GM19193 (cell line): ENCODE measurements around the gene HOXA4.
A peak's percentile ranks its signal among the peaks of the same experiment; 100 is the strongest.

Experiments used
- POLR2A ChIP-seq: IDR thresholded peaks from 4 replicates; pipeline ENCODE4 v1.6.1; 2011; ENCODE audit not compliant: insufficient read depth, insufficient read length; ENCODE audit errors: extremely low read depth

The HOXA4 gene

GRCh38 chr7:27104341-27105058, 26.1 kb downstream of the HOXA4 start:
- no peak for TF ChIP-seq POLR2A

- no peak for TF ChIP-seq POLR2A
Measured at GRCh38 chr7:27103489-27104226, 26.9 kb downstream of the HOXA4 start.

- TF ChIP-seq POLR2A = no peak
Measured at GRCh38 chr7:27102581-27103442, 27.7 kb downstream of the HOXA4 start, which contains the start of gene HOXA2. TSS of gene HOXA2 (minus strand) at chr7:27102683. CDS start at chr7:27102500, 183 bp downstream.

DNA sequence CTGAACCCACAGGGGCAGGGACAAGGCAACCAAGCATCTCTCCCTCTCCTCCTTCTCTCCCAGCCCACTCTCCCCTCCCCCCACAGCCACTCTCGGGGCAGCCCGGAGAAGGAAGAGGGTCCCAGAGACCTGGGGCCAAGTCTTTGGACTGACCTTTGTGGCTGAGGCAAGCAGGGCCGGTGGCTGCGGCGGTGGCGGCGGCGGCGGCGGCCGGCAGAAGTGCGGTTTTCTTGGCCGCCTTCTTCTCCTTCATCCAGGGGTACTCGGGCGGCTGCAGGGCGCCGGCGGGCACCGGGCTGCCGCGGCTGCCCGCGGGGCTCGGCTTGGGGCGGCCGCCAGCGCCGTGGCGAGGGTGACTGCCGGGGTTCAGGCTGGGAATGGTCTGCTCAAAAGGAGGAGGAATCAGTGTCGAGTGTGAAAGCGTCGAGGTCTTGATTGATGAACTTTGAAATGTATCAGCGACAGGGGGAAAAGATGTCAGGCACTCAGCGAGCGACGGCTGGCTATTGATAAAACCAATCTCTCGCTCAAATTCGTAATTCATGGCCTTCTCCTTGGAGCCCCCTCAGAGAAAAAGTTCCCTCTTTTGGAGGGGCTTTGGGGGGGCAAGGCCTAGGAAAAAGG, 28.5 kb downstream of the HOXA4 start:
- TF ChIP-seq POLR2A = no peak

DNA sequence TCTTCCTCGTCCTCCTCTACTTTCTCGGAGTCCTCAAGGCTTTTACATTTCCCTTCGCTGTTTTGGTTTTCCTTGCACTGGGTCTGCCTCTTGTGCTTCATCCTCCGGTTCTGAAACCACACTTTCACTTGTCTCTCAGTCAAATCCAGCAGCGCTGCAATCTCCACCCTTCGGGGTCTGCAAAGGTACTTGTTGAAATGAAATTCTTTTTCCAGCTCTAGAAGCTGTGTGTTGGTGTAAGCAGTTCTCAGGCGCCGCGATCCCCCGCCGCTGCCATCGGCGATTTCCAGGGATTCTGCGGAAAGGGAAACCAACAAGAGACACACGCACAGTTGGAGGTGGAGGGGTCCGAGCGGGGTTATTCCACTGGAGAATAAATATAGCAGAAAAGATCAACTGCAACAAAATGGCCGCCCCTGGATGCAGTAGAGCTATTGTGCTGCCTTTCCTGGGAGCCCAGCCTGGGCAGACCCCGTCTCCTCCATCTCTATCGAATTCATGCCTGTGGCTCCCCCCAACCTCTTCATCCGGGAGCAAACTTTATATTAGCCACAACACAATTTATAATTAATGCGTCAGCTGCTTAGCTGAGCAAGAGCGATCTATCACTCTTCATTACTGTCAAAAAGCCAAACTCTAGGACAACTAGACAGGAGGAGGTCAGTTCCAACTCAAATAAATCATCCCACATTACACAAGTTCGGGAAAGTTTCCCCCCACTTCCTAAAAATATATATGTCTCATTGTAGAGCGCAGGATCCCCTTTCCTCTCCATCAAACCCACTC, 29.2 kb downstream of the HOXA4 start:
- TF ChIP-seq POLR2A = no peak

DNA sequence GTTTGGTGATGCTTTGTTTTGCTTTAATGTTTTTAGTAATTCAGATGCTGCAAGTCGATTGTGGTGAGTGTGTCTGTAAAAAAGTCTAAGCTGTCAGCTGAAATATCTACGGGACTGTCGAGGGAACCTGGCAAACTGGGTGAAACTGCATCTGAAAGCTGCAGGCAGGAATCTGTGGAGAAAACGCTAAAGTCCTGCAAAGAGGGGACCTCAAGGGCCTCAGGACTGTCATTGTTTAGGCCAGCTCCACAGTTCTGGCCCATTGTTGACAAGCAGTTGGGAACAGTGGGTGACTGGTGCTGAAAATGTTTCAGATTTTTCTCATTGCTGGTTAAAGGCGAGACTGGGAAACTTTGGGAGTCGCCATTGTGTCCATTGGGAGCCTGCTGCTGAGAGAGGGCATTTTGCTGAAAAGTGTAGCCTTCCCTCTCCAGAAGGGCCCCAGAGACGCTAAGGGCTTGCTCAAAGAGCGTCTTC, 29.8 kb downstream of the HOXA4 start:
- no peak for TF ChIP-seq POLR2A

DNA sequence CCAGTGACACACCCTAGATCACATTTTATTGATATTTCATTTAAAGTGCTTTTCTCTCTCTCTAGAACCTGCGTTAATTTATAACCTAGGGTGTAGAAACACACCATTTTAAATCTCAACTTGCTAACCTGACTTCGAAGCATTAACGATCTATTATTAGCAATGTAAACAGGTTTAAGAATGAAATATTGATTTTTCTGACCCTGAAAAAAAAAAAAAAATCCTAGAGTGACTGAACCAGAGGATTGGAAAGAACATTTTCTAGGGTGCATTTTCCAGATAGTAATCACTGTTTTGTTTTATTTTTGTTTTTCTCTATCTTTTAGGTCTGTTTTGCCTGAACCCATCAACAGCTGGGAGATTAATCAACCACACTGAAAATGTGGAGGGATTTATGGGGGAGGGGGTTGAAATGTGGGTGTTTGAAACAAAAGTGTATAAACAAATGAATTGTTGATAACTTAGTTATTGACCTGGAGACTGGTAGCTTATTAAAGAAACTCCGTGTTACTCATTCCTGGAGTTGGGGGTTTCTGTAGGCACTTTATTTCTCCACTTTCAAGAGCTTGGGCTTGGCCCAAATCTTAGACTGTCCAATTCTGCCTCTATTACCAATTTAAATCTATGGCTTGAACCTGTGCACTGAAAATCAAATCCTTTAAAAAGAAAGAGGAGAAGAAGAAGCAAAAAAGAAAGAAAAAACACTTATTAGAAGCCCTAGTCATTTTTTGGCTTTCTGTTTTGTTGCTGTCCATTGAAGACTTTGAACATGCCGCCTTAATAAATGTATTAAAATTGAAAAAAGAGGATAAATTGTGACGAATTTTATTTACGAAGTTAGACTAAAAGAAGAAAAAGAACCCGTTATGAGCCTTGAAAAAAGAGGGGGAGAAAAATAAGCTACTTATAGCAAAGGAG, 30.8 kb downstream of the HOXA4 start:
- TF ChIP-seq POLR2A = no peak

DNA sequence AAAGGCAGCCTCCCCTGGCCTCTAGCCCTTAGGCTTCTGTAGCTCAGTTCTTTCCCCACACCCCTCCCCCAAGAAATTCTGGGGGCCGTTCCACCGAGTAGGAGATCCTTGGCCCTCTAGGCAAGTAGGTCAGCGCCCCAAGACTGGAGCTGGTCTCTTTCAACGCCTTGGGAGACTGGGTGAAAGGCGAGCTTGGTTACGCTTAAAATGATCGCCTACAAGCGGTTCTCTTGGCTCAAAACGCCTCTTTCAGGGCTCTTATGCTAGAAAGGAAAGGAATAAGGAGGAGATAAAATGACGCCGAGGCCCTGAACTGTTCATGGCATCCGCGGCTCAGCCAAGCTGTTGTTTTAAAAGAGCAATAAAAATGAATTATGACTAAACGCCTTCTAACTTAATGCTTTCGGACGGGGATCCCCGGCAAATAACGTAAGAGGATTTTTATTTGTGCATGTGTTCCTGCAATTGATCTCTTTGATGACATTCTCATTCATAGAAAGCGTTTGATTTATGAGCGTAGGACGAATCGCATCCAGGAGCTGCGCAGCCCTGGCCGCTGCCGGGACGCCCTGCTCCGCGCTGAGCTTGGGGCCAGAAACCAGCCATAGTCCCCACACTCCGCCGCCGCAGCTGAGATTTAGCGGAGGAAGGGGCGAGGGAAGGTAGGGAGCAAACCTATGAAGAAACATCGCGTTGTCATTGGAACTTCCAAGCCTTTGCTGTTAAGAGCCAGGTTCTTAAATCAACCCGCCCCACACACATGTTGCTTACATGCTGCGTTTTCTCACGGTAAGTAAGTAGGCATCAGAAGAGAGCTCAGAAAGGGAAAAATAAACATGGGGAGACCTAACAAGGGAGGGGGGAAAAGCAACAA, 31.7 kb downstream of the HOXA4 start:
- no peak for TF ChIP-seq POLR2A

GRCh38 chr7:27097686-27098577, 32.6 kb downstream of the HOXA4 start:
- TF ChIP-seq POLR2A = no peak

DNA sequence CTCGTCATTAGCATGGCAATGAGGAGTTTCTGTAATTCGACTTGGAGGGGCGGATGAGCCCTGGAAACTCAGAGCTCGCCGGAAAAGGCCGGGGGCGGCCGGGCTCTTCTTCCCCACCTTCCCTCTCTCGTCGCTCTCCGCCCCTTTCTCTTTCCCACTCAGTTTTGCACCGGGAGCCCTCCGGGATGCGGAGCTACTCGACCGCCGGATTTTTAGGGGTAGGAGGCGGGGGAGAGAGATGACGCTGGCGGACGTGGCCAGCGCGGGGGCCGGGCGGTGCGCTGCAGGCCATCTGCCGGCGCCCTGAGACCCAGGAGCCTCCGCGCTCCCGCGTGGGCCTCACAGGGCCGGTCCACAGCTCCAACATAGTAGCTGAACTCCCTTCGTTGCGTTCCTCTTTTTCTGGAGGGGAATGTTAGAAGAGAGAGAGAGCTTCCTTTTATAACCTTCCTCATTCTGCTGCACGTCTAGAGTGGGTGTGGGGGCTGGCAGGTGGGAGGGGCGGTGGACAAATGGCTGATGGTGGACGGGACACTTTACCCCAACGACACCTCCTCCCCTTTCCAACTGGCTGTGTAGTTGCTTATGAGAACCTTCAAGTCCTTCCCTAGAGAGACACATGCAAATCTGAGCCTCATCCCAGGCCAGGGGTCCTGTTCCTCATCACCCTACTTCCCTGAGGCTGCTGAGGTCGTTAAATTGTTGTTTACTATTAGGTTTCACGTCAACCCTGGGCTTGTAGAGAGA, 33.6 kb downstream of the HOXA4 start:
- TF ChIP-seq POLR2A = no peak

- peak; percentile 68 for TF ChIP-seq POLR2A
Measured at GRCh38 chr7:27095897-27096767, 34.4 kb downstream of the HOXA4 start, which contains the start of gene HOXA1. TSS of gene HOXA1 (minus strand) at chr7:27096000. CDS start at chr7:27095912, 88 bp downstream.
